Vagina (tissue), 2 donors: ENCODE measurements around the gene DPYSL4.

Experiments
- POLR2A ChIP-seq, 2 donors: fragments of 450-650 bp; IDR thresholded peaks; one replicate each; pipeline ENCODE4 v1.6.1; 2017; ENCODE audit warnings: antibody characterized with exemption in 2 of 2, mild to moderate bottlenecking in 2 of 2, moderate library complexity in 2 of 2
- TF ChIP-seq, protein P1 (sequence below), 3 experiments: fragments of 450-650 bp in 2 of 3; fragments of 200-600 bp in 1 of 3; sonication (generic) in 1 of 3; IDR thresholded peaks; one replicate each; pipeline ENCODE4 v1.5.1; 2017 to 2019; ENCODE audit warnings: antibody characterized with exemption in 3 of 3, mild to moderate bottlenecking in 2 of 3, moderate library complexity in 2 of 3

DNA sequence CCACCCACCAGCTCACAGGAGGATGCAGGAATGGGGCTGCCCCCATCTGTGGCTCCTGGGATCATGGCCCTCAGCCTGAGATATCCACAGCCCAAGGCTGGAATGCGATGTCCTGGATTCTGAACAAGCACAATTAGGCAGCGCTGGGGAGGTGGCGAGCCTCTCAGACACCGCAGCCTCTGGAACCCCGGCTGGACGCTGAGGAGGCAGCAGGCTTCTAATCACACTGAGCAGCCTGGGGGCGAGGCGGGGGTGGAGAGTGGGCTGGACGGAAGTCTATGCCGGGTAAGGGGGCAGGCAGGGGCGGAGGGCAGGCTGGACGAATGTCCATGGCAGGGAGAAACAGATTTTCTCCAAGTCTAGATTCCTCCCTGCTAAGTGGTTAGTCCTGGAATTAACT is 56.4 kb downstream of the DPYSL4 start:
- no peak for TF ChIP-seq POLR2A (IDR thresholded peaks at IDR 0.05)
- TF ChIP-seq, protein P1, sequence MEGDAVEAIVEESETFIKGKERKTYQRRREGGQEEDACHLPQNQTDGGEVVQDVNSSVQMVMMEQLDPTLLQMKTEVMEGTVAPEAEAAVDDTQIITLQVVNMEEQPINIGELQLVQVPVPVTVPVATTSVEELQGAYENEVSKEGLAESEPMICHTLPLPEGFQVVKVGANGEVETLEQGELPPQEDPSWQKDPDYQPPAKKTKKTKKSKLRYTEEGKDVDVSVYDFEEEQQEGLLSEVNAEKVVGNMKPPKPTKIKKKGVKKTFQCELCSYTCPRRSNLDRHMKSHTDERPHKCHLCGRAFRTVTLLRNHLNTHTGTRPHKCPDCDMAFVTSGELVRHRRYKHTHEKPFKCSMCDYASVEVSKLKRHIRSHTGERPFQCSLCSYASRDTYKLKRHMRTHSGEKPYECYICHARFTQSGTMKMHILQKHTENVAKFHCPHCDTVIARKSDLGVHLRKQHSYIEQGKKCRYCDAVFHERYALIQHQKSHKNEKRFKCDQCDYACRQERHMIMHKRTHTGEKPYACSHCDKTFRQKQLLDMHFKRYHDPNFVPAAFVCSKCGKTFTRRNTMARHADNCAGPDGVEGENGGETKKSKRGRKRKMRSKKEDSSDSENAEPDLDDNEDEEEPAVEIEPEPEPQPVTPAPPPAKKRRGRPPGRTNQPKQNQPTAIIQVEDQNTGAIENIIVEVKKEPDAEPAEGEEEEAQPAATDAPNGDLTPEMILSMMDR (IDR thresholded peaks at IDR 0.05) = no peak
